Measurements from ENCODE around the gene PRSS22.

The PRSS22 gene

GRCh38 chr16:2827831-2828520 is 30.0 kb downstream of the PRSS22 start:
- no peak for DNase-seq

- DNase-seq, result no peak
Observed at GRCh38 chr16:2827374-2827791, 30.6 kb downstream of the PRSS22 start.

- DNase-seq, result no peak
Observed at GRCh38 chr16:2826591-2827373, 31.2 kb downstream of the PRSS22 start.

GRCh38 chr16:2825906-2826305 is 32.1 kb downstream of the PRSS22 start:
- no peak for DNase-seq

GRCh38 chr16:2825049-2825742 is 32.8 kb downstream of the PRSS22 start:
- DNase-seq, result no peak

- DNase-seq, result no peak
Observed at GRCh38 chr16:2824626-2825025, 33.3 kb downstream of the PRSS22 start.

GRCh38 chr16:2822496-2822895 is 35.5 kb downstream of the PRSS22 start:
- no peak for DNase-seq

GRCh38 chr16:2822158-2822495 is 35.8 kb downstream of the PRSS22 start:
- no peak for DNase-seq

GRCh38 chr16:2821487-2822157 is 36.3 kb downstream of the PRSS22 start:
- DNase-seq, result no peak

GRCh38 chr16:2820836-2821486 is 37.0 kb downstream of the PRSS22 start:
- no peak for DNase-seq

- no peak for DNase-seq
Observed at GRCh38 chr16:2819939-2820835, 37.8 kb downstream of the PRSS22 start.

- DNase-seq, result no peak
Observed at GRCh38 chr16:2819179-2819938, 38.6 kb downstream of the PRSS22 start.

- no peak for DNase-seq
Observed at GRCh38 chr16:2818272-2818876, 39.6 kb downstream of the PRSS22 start.

GRCh38 chr16:2817340-2818271 is 40.4 kb downstream of the PRSS22 start:
- DNase-seq, result no peak

- DNase-seq, result no peak
Observed at GRCh38 chr16:2816751-2817339, 41.1 kb downstream of the PRSS22 start, which contains the start of gene PRSS21. Gene PRSS21, plus strand, starts transcription at chr16:2817237. Its CDS starts 32 bp downstream, at chr16:2817269.

- DNase-seq, result no peak
Observed at GRCh38 chr16:2815299-2815771, 42.6 kb downstream of the PRSS22 start.

- no peak for DNase-seq
Observed at GRCh38 chr16:2814551-2815298, 43.2 kb downstream of the PRSS22 start.

- no peak for DNase-seq
Observed at GRCh38 chr16:2813771-2814221, 44.2 kb downstream of the PRSS22 start.
